ENCODE measurements around the gene SLC24A3.

Gene SLC24A3

DNA sequence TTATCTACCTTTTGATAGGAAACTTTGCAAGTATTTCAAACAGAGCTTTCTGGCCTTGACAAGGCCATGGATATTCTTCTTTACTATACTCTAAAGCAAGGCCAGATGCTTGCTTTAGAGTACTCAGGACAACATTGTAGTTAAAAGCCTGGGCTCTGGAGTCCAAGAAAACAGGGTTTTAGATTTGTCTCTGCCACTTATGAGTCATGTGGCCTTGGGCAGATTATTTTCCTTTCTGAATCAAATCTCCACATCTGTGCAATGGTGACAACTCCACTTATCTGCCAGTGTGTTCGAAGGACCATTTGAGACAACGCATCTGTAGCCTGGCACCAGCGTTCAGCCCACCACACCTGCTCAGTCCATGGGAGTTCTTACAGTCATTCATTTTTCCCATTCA, 279.7 kb downstream of the SLC24A3 start:
- Histone ChIP-seq H3K4me1 (ENCODE audit: control insufficient read depth in 1 of 2, insufficient read depth in 2 of 2, low read length in 2 of 2) (no peaks in the 10 kb centered on the region), H4K91ac (ENCODE audit: low read depth, low read length) (no peak overlapping the region), H4K12ac (ENCODE audit: low read depth, low read length) (no peak overlapping the region), H3K4me3 (ENCODE audit: low read depth, low read length) (no peak overlapping the region), H2BK12ac (ENCODE audit: low read length) (no peak overlapping the region), H3K18ac (ENCODE audit: low read length) (no peak overlapping the region), H3K79me1 (ENCODE audit: low read length) (no peaks in the 10 kb centered on the region), H3K4me2 (ENCODE audit: low read length) (no peak overlapping the region), H3K9me3 (ENCODE audit: insufficient read depth, low read depth, low read length) (peaks cover 2% of the 10 kb centered on the region), H3K27me3 (ENCODE audit: insufficient read depth, low read length) (no peaks in the 10 kb centered on the region), H3K14ac (ENCODE audit: low read length) (no peak overlapping the region), H3K23ac (ENCODE audit: low read length) (no peak overlapping the region), H2AFZ (ENCODE audit: insufficient read depth, low read length, poor library complexity) (no peak overlapping the region), H3K9ac (ENCODE audit: low read length) (no peak overlapping the region), H2AK5ac (ENCODE audit: low read length) (no peak overlapping the region), H3K4ac (ENCODE audit: low read depth, low read length) (no peak overlapping the region), H3K36me3 (ENCODE audit: control insufficient read depth in 1 of 2, insufficient read depth in 2 of 2, low read length in 2 of 2) (no peaks in the 10 kb centered on the region), H2BK5ac (ENCODE audit: low read depth, low read length, poor library complexity) (no peak overlapping the region), H4K8ac (ENCODE audit: low read depth, low read length) (no peak overlapping the region), H3K79me2 (ENCODE audit: control insufficient read depth, insufficient read depth, low read length, poor library complexity) (no peaks in the 10 kb centered on the region), H3K27ac (ENCODE audit: low read depth, low read length) (no peak overlapping the region), H2BK120ac (ENCODE audit: insufficient read depth, low read length, poor library complexity) (no peak overlapping the region)
- no CpG with 5 or more reads among the region's 3 CpGs for WGBS (ENCODE audit: extremely low coverage, insufficient coverage, insufficient read length)
- DNase-seq, result peak; percentile 37 to 73

DNA sequence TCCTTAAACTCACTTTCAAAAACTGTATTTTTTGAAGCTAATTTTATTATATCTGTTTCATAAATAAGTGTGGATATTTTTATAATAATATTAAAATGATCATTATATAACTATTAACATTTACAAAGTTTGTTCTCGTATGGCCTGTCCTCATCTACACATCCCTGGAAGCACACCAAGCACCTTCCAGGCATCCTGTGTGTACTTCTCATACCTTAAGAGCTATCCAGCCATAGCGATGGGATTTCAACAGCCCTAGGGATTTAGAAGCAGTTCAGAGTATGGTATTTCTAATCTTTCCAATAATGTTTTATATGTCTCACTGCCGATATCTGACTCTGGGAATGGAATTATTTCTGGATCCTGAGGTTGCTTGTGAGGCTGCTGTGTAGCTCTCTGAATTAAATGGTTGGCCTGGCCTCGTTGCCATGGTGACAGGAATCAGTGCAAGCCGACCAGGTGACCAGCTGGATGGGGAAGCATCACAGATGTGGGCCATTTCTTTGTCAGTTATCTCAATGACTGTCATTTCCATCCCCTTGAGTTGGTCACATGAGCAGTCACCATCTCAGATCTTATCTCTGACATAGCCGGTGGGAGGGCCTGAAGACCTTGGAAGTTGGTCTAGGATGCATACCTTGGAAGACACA, 280.4 kb downstream of the SLC24A3 start:
- peak; percentile 30 to 60 for DNase-seq
- Histone ChIP-seq H3K27me3 (ENCODE audit: insufficient read depth, low read length) (no peaks in the 10 kb centered on the region), H3K79me2 (ENCODE audit: control insufficient read depth, insufficient read depth, low read length, poor library complexity) (no peaks in the 10 kb centered on the region), H3K23ac (ENCODE audit: low read length) (no peak overlapping the region), H4K91ac (ENCODE audit: low read depth, low read length) (no peak overlapping the region), H3K79me1 (ENCODE audit: low read length) (no peaks in the 10 kb centered on the region), H2BK12ac (ENCODE audit: low read length) (no peak overlapping the region), H3K14ac (ENCODE audit: low read length) (no peak overlapping the region), H3K9ac (ENCODE audit: low read length) (no peak overlapping the region), H3K4me3 (ENCODE audit: low read depth, low read length) (no peak overlapping the region), H2BK5ac (ENCODE audit: low read depth, low read length, poor library complexity) (no peak overlapping the region), H3K4me1 (ENCODE audit: control insufficient read depth in 1 of 2, insufficient read depth in 2 of 2, low read length in 2 of 2) (no peaks in the 10 kb centered on the region), H2AFZ (ENCODE audit: insufficient read depth, low read length, poor library complexity) (no peak overlapping the region), H4K8ac (ENCODE audit: low read depth, low read length) (no peak overlapping the region), H2BK120ac (ENCODE audit: insufficient read depth, low read length, poor library complexity) (no peak overlapping the region), H3K4me2 (ENCODE audit: low read length) (no peak overlapping the region), H3K36me3 (ENCODE audit: control insufficient read depth in 1 of 2, insufficient read depth in 2 of 2, low read length in 2 of 2) (no peaks in the 10 kb centered on the region), H2AK5ac (ENCODE audit: low read length) (no peak overlapping the region), H3K27ac (ENCODE audit: low read depth, low read length) (no peak overlapping the region), H3K4ac (ENCODE audit: low read depth, low read length) (no peak overlapping the region), H4K12ac (ENCODE audit: low read depth, low read length) (no peak overlapping the region), H3K9me3 (ENCODE audit: insufficient read depth, low read depth, low read length) (peaks cover 2% of the 10 kb centered on the region), H3K18ac (ENCODE audit: low read length) (no peak overlapping the region)
- no CpG with 5 or more reads among the region's 6 CpGs for WGBS (ENCODE audit: extremely low coverage, insufficient coverage, insufficient read length)

DNA sequence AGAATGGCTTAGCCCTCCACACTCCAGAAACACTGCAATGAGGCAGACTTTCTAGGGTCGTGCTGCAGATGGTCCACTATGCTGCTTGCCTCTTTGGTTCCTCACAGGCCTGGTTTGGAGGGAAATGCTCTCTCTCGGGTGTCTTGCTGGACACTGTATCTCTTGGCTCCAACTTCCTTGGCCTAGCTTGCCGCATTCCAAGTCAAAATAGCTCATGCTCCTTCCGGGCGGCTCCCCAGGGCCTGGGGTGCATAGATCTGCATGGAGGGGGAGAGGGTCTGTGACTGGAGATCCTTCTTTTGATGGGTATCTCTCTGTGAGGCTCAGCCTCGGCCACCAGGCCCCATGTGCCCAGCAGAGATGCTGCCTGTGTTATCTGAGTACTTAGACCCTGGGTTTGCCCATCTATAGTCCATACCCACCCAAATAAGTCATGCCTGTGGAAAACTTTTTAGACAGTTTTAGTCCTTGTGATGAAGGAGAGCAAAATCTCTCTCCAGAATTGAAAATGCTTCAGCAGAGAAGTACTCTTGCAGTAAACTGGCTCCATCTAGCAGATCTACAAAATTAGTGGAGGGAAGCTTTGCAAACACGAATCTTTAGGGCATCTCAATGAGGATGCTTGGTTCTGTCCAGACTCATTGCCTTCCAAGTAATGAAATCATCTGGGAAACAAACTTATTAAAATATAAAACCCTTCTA, 281.5 kb downstream of the SLC24A3 start:
- WGBS (ENCODE audit: extremely low coverage, insufficient coverage, insufficient read length), result no CpG with 5 or more reads among the region's 7 CpGs
- H3K4me2 ChIP-seq (ENCODE audit: low read length), result no peak overlapping the region

DNA sequence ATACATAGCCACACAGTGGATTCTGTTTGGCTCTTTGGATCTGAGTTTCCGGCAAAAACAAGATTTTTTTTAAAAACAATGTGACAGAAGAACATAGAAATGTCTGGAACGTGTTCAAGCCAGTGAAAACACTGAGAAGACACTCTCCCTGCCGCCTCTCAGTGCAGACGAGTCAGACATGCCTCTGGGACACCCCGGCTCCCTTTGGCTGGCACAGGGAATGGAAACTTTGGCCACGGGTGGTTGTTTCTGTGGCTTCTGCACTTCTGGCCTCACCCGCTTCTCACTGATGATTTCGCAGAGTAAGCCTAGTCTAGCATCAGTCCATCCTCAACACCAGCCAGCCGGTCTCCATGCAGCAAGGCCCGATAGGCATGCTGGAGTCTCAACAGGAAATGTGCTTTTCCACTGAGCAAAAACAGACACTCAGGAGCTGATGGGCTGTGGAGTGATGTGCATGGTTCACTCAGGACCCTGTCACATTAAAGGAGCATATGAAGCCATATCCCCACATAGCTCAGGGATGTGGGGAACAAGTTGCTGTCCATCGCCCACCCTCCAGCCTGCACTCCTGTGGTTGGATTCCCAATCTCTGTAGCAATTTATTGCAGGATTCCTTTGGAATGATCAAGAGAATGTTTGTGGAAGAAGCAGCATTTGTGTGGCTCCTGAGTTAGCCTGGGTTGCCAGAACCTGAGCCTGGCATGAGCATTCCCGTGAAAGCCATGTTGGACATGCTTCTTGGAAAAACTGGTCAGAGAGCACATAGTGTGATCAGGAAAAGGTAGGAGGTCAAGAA, 283.7 kb downstream of the SLC24A3 start:
- H2AFZ ChIP-seq (ENCODE audit: insufficient read depth, low read length, poor library complexity), result no peak overlapping the region
- H3K79me1 ChIP-seq (ENCODE audit: low read length), result no peaks in the 10 kb centered on the region
- H4K8ac ChIP-seq (ENCODE audit: low read depth, low read length), result no peak overlapping the region
- H3K4me1 ChIP-seq (ENCODE audit: control insufficient read depth in 1 of 2, insufficient read depth in 2 of 2, low read length in 2 of 2), result no peaks in the 10 kb centered on the region
- no peak overlapping the region for H3K18ac ChIP-seq (ENCODE audit: low read length)
- H4K12ac ChIP-seq (ENCODE audit: low read depth, low read length), result no peak overlapping the region
- H2BK5ac ChIP-seq (ENCODE audit: low read depth, low read length, poor library complexity), result no peak overlapping the region
- no peak overlapping the region for H3K4me2 ChIP-seq (ENCODE audit: low read length)
- no peak overlapping the region for H4K91ac ChIP-seq (ENCODE audit: low read depth, low read length)
- no peak overlapping the region for H2BK12ac ChIP-seq (ENCODE audit: low read length)
- no peak overlapping the region for H3K9ac ChIP-seq (ENCODE audit: low read length)
- peak in 1 of 2 donors; percentile 48 for DNase-seq
- H2BK120ac ChIP-seq (ENCODE audit: insufficient read depth, low read length, poor library complexity), result no peak overlapping the region
- H3K27ac ChIP-seq (ENCODE audit: low read depth, low read length), result no peak overlapping the region
- H3K23ac ChIP-seq (ENCODE audit: low read length), result no peak overlapping the region
- no peak overlapping the region for H3K4me3 ChIP-seq (ENCODE audit: low read depth, low read length)
- no peak overlapping the region for H2AK5ac ChIP-seq (ENCODE audit: low read length)
- H3K4ac ChIP-seq (ENCODE audit: low read depth, low read length), result no peak overlapping the region
- H3K9me3 ChIP-seq (ENCODE audit: insufficient read depth, low read depth, low read length), result peaks cover 2% of the 10 kb centered on the region
- no peak overlapping the region for H3K14ac ChIP-seq (ENCODE audit: low read length)
- no peaks in the 10 kb centered on the region for H3K79me2 ChIP-seq (ENCODE audit: control insufficient read depth, insufficient read depth, low read length, poor library complexity)
- H3K27me3 ChIP-seq (ENCODE audit: insufficient read depth, low read length), result no peaks in the 10 kb centered on the region
- no CpG with 5 or more reads among the region's 12 CpGs for WGBS (ENCODE audit: extremely low coverage, insufficient coverage, insufficient read length)
- no peaks in the 10 kb centered on the region for H3K36me3 ChIP-seq (ENCODE audit: control insufficient read depth in 1 of 2, insufficient read depth in 2 of 2, low read length in 2 of 2)

More for the DNA sequence above, 281.5 kb downstream of the SLC24A3 start:
- Histone ChIP-seq H3K23ac (ENCODE audit: low read length) (no peak overlapping the region), H4K8ac (ENCODE audit: low read depth, low read length) (no peak overlapping the region), H2BK12ac (ENCODE audit: low read length) (no peak overlapping the region), H3K79me1 (ENCODE audit: low read length) (no peaks in the 10 kb centered on the region), H3K79me2 (ENCODE audit: control insufficient read depth, insufficient read depth, low read length, poor library complexity) (no peaks in the 10 kb centered on the region), H3K9ac (ENCODE audit: low read length) (no peak overlapping the region), H3K36me3 (ENCODE audit: control insufficient read depth in 1 of 2, insufficient read depth in 2 of 2, low read length in 2 of 2) (no peaks in the 10 kb centered on the region), H3K4ac (ENCODE audit: low read depth, low read length) (no peak overlapping the region), H3K4me3 (ENCODE audit: low read depth, low read length) (no peak overlapping the region), H3K4me1 (ENCODE audit: control insufficient read depth in 1 of 2, insufficient read depth in 2 of 2, low read length in 2 of 2) (no peaks in the 10 kb centered on the region), H2AK5ac (ENCODE audit: low read length) (no peak overlapping the region), H3K27me3 (ENCODE audit: insufficient read depth, low read length) (no peaks in the 10 kb centered on the region), H3K27ac (ENCODE audit: low read depth, low read length) (no peak overlapping the region), H2BK120ac (ENCODE audit: insufficient read depth, low read length, poor library complexity) (no peak overlapping the region), H2AFZ (ENCODE audit: insufficient read depth, low read length, poor library complexity) (no peak overlapping the region), H4K12ac (ENCODE audit: low read depth, low read length) (no peak overlapping the region), H3K18ac (ENCODE audit: low read length) (no peak overlapping the region), H2BK5ac (ENCODE audit: low read depth, low read length, poor library complexity) (no peak overlapping the region), H3K9me3 (ENCODE audit: insufficient read depth, low read depth, low read length) (peaks cover 2% of the 10 kb centered on the region), H4K91ac (ENCODE audit: low read depth, low read length) (no peak overlapping the region), H3K14ac (ENCODE audit: low read length) (no peak overlapping the region)
- DNase-seq, result no peak
